T-helper 1 cell (primary cell): ENCODE measurements around the gene COQ10B.
"Not testable (repeated sequence)": the region's sequence is repeated elsewhere in the genome, so short reads cannot be mapped to it uniquely, and the experiment has no call there.

ENCODE experiments used
- DNase-seq, 5 donors: peaks; one replicate each; pipeline ENCODE4 v3.0.0-alpha.2; 2012 to 2020

Gene COQ10B

GRCh38 chr2:197452754-197453122, 614 bp upstream of the COQ10B start:
- DNase-seq: no peak

- no peak for DNase-seq
These were observed 604 bp downstream of the COQ10B start for GRCh38 chr2:197453914-197454398.

GRCh38 chr2:197454923-197455322, 1.6 kb downstream of the COQ10B start:
- no peak for DNase-seq

DNA sequence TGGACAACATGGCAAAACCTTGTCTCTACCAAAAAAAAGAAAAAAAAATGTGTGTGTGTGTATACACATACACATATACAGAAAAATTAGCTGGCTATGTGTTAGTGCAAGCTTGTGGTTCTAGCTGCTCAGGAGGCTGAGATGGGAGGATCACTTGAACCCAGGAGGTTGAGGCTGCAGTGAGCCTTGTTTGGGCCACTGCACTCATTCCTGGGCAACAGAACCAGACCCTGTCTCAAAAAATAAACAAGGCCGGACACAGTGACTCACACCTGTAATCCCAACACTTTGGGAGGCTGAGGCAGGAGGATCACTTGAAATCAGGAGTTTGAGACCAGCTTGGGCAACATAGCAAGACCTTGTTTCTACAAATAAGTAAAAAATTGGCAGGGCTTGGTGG, 2.1 kb downstream of the COQ10B start:
- DNase-seq: no peak

DNA sequence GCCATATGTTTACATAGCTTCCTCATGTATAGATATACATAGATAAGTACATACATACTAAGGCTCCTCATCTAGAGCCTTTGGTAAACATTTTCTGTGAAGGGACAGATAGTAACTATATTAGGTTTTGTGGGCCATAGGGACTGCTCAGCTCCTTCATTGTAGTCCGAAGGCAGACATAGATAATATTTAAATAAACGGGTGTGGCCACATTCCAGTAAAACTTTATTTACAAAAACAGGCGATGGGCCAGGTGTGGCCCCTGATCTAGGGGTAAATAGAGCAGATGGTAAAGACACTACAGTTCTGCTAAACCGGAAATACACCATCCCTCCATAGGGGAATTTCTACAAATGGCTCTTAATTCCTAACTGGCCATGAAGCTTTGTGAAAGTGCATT, 7.3 kb downstream of the COQ10B start:
- DNase-seq: no peak

- no peak for DNase-seq
These were observed 7.7 kb downstream of the COQ10B start for GRCh38 chr2:197461057-197461456.

GRCh38 chr2:197464175-197464574, 10.8 kb downstream of the COQ10B start:
- DNase-seq: no peak

GRCh38 chr2:197472166-197472565, 18.8 kb downstream of the COQ10B start:
- DNase-seq: no peak

DNA sequence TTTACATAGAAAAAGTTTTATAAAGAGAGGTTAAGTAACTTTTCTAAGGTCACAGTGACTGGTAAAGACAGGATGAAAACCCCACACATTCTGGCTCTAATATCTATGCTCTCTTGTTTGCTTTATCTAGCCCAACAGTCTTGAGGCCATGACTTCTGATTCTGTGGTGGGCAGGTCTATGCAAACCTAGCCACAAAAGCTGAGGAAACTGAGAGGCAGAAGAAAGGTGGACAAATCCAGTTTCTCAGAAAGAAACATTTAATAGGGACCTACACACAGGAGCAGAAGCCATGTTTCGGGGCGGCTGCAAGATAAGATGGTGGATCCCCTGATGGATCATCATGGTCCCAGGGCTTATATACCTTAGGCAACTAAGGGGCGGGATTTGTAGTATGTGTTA, 24.4 kb downstream of the COQ10B start:
- DNase-seq: no peak

DNA sequence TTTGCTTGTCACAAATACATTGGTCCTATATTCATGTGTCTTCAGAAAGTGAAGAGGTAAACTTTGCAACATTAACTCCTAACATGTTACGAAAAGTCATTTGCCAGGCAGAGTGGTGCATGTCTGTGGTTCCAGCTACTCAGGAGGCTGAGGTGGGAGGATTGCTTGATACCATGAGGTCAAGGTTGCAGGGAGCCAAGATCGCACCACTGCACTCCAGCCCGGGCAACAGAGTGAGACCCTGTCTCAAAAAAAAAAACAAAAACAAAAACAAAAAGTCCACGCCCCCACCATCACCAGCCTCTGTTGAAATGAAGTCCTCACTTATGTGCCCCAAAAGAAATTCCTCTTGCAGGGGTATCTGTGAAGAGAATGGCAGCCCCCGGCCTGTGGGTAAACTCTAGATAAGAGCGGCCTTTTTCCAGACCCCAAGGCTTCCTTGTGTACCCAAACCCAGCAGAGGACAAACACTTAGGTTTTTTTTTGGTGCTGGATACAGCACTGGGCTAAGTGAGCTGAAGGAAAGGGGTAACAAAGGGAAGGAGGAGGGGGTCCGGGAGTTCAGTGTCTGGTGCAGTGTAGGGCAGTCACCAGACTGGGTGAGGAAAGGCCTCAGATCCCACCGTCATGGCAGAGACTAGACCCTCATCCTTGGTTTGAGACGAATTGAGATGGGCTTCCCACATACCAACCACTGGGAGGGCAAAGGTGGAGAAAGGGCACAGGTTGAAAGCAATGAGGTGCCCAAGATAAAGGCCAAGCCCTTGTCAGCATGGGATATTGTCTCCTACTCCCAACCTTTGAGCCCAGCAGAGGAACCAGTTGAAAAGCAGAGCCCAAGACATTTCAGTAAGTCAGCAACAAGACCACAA, 27.0 kb downstream of the COQ10B start:
- DNase-seq: no peak

GRCh38 chr2:197484248-197484647, 30.9 kb downstream of the COQ10B start:
- not testable (repeated sequence) for DNase-seq

DNA sequence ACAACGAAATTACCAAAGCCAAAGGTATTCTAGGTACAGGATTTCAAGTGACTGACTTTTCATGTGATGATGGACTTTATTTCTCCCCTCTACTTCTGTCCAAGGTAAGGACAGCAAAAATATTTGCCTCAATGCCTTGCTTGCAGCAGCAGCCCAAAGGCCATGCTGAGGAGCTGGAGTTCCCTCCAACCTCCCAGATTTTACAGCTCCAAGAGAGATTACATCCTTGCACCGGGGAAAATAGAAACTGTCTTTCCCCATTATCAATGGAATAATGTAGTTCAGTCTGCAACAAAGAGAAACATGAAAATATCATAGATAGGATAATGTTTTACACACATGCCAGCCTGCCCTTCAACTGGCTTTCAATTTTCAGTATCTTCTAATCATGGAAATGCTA, 32.8 kb downstream of the COQ10B start:
- no peak for DNase-seq

- no peak for DNase-seq
These were observed 34.0 kb downstream of the COQ10B start for GRCh38 chr2:197487385-197487784.

GRCh38 chr2:197495433-197496134, 42.2 kb downstream of the COQ10B start:
- no peak for DNase-seq

GRCh38 chr2:197496695-197497094, 43.3 kb downstream of the COQ10B start:
- no peak for DNase-seq

DNA sequence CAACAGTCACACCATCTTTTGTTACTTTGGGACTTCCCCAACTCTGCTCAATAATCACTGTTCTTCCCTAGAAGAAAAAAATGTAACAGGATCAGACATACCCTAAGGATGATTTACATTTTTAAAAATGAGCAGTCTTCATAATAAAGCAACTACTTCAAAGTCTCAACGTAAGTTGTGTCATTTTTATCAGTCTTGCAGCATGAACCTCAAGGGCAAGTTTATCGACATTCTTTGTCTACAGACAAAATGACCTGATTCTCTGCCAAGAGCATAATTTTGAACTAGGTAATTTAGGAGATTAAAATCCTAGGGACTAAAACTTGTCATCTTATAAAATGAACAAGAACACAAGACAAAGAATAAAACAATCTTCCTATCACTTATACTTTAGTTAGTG, 44.0 kb downstream of the COQ10B start:
- no peak for DNase-seq

GRCh38 chr2:197498235-197498936, 45.0 kb downstream of the COQ10B start:
- no peak for DNase-seq

DNA sequence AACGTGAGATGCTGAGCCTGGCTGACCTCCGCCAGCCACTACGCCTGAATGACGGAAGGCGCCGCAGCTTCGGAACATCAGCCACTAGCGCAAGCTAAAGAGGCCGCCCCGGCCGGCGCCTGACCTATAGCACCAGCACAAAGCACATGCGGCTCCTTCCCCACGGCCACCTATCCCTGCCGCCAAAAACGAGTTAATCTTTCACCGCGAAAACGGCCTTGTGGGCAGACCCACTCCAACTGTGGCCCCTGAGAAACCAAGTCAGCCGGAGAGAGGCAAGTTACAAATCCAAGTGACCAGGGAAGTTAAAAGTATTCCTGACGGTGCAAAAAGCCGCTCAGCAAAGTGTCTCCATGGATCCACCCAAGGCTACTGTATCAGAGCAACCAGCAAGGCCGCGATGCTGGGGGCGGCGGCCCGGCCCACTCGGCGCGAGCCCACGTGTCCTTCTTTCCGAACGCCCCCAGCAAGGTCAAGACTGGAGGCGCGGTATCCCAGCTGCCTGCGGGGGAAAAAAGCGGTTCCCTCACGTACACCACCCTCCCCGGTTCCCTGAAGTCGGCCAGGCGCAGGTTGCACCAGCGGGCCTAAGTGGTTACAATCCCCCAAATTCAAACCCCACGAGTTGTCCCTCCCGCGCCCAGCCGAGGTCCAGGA, 45.7 kb downstream of the COQ10B start:
- DNase-seq: peak; percentile 29 to 74 (median 36)

- DNase-seq: peak; percentile 96 to 99 (median 98)
These were observed 46.5 kb downstream of the COQ10B start, which contains the start of the genes HSPD1 and HSPE1 for GRCh38 chr2:197499594-197500502. Gene HSPD1 (minus strand): TSS chr2:197499840. CDS start chr2:197498848, 992 bp downstream. Gene HSPE1 (plus strand): TSS chr2:197500379. CDS start chr2:197500437, 58 bp downstream.

DNA sequence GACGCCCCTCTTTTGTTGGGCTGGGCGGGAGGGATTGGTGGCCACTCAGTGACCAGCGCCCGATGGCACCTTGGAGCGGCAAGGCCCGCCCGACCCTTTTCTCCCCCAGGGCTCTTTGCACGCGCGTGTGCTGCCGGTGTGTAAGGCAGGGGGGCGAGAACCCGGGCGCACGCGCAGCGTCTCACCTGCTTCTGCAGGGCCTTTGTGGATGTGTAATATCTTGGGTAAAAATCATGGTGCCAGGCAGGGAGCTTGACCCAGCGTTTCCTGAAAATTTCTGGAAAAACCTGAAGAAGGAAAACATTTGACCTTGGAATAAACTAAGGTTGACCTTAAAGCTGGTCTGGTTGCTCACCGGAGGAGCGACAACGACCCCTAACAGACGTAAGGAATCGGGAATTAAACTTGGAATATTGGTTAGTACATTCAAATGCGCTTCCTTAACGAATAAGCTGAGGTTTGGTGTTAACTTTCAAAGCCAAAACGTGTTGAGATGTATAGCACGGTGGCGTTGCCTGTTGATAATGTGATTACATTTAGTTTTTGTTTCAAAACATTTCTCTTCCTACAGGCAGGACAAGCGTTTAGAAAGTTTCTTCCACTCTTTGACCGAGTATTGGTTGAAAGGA, 47.3 kb downstream of the COQ10B start:
- DNase-seq: no peak

- no peak for DNase-seq
These were observed 48.8 kb downstream of the COQ10B start for GRCh38 chr2:197502201-197502600.
